GM12892 (cell line): Measurements from ENCODE around the gene SMOC1.
"Not testable (repeated sequence)": the region's sequence is repeated elsewhere in the genome, so short reads cannot be mapped to it uniquely, and the experiment has no call there.

ENCODE experiments used
- DNase-seq: peaks from one replicate; pipeline ENCODE4 v3.0.0; 2011; ENCODE audit not compliant: insufficient read length
- FAIRE-seq: peaks from 2 replicates; lab custom pipeline; 2011; peaks lifted over from hg19 to GRCh38; lab: Jason Lieb, UNC
- POLR2A ChIP-seq: IDR thresholded peaks from 2 replicates; pipeline ENCODE4 v1.6.1; 2011; ENCODE audit warnings: low read depth, low read length, control low read depth
- POLR2AphosphoS5 ChIP-seq: IDR thresholded peaks from 2 replicates; pipeline ENCODE4 v1.6.1; 2011; ENCODE audit warnings: low read depth, low read length, control low read depth
- TAF1 ChIP-seq: IDR thresholded peaks from 2 replicates; pipeline ENCODE4 v1.6.1; 2011; ENCODE audit warnings: low read depth, mild to moderate bottlenecking, control low read depth, low read length, borderline replicate concordance

SMOC1 gene

DNA sequence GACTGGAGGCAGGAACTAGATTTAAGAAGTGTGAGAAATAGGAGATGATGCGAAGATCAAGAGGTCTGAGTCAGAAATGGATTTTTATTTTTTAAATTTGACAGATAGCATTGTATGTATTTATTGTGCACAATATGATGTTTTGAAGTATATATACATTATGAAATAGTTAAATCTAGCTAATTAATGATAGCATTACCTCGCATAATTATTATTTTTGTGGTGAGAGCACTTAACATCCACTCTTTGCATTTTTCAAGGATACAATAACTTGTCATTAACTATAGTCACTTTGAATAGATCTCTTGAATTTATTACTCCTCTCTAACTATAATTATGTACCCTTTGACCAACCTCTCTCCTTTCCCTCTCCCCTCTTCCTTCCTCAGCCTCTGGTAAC, 3.7 kb downstream of the SMOC1 start:
- no peak for TF ChIP-seq POLR2A
- TF ChIP-seq POLR2AphosphoS5 = no peak
- no peak for TF ChIP-seq TAF1
- no peak for DNase-seq
- FAIRE-seq = no peak

DNA sequence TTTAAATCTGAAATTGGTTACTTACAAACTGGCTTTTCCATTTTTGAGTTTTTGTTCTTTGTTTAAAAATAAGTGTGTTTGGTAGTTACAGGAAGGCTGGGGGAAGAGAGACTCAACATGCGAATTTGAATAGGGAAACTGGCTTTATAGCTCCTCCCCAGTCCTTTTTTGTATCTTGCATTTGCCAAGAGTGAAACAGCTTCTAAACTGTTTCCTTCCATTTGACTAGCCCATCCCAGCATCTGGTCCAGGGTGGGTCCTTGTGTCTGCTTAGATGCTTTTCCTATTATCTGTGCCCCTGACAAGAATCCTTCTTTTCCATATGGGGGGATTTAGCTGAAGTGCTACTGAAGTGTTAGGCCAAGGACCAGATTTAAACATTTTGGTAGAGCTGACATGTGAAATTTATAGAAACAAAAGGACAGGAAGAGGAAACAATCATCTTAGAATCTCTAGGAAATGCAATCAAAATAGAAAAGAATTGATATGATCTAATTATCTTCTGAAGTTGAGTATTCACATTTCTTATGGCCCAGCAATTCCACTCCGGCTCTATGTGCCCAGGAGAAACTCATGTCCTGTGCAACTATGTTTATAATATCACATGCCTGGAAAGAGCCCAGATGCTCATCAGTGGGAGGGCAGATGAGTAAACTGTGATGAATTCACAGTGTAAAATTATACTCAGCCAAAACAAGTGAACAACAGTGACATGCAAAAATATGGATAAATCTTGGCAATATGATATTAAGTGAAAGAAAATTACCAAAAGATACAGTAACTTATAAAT, 7.4 kb downstream of the SMOC1 start:
- no peak for TF ChIP-seq POLR2AphosphoS5
- no peak for TF ChIP-seq TAF1
- TF ChIP-seq POLR2A = no peak
- FAIRE-seq = no peak

DNA sequence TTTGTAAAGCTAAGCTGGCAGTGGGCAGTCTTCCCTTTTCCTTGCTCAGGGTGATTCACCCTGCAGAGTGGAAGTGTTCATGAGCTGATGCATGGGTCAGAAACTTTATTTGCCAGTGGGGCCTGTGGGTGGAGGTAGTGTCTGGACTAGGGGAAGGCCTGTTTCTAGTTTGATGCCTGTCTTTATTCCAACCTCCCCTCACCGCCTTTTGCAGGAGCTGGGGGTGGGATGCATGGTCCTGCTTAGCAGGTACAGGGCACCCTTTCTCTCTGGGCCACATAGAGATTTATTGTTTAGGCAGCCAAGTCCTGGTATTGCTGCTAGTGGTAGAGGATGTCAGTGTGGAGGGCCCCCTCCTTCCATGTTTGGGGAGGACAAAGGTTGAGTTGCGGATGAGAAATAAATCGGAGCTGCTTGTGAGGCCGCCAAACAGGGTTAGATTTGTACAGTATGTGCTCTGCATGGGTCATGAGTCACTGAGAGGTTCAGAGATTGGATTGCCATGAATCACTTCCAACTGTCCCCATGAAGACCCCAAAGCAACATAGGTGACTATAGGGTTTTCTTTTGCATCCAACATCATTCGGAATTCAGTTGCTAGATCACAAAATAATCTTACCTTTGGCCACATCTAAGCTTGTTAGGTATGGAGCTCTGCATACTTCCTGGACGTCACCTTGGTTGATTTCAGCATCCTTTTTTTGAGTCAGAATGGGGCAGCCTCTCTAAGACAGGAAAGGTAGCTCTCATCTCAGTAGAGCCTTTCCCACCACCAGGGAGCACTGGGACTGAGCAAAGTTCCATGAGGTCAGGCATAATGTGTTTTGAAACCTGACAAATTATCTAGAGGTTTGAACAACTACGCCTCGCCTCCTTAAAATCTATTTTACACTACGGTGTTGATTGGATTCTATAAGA, 8.8 kb downstream of the SMOC1 start:
- FAIRE-seq = no peak
- no peak for DNase-seq
- TF ChIP-seq POLR2AphosphoS5 (no peak), POLR2A (no peak), TAF1 (no peak)

More for the DNA sequence above, 7.4 kb downstream of the SMOC1 start:
- DNase-seq = no peak

DNA sequence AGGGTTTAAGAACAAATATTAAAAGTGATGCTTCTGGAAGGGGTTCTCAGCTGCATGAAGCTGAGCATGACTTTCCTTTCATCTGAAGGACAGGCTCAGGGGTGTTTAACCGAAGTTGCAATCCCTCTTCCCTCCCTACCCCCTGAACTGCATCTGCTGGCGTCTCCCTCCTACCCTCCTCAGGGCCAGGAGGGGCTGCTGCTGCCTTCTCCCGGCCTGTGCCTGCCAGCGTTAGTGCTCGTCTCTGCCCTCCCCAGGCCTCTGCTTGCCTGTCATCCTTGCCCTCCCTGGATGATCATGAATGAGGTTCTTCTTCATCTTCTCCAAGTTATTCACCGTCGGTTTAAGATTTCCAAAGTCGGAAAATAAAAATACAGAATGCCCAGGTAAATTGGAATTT, 12.2 kb downstream of the SMOC1 start:
- TF ChIP-seq POLR2AphosphoS5 (no peak), POLR2A (no peak), TAF1 (no peak)
- no peak for FAIRE-seq

DNA sequence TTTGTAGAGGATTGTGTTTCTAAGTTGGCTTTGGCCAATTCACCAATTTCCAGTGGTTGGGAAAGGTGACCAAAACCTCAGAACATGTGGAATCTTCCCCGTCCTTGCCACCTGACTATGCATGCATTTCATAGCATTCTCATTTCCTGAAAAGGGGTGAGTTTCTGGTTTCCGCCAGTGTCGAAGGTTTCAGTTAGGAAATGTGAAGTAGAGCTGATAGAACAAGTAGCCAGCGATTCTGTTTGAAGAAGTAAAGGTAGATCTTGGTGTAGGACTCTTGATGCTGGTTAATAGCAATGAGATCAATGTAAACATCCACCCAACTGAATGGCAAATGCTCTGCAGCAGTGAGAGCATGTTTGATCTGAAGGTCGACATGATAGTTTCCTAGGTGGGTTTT, 15.9 kb downstream of the SMOC1 start:
- TF ChIP-seq POLR2A (no peak), TAF1 (no peak), POLR2AphosphoS5 (no peak)
- FAIRE-seq (no peak), DNase-seq (no peak)

More for the DNA sequence above, 12.2 kb downstream of the SMOC1 start:
- no peak for DNase-seq

DNA sequence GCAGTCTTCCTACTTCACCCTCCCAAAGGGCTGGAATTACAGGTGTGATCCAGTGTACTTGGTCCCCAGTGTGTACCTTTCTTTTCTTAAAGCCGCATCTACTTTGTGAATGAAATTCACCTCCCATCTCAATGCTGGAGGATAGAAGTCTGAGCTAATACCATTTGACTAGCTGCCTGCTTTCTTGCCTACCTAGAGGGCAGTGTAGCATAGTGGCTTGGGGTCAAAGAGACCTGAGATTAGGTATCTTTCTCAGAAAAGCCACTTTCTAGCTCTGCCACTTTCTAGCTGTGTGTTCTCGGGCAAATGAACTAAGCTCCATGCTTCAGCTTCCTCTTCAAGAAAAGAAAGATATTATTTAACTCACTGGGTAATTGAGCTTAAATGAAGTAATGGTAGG, 16.9 kb downstream of the SMOC1 start:
- no peak for TF ChIP-seq POLR2A
- TF ChIP-seq TAF1 = no peak
- TF ChIP-seq POLR2AphosphoS5 = no peak
- DNase-seq = no peak
- FAIRE-seq = no peak

DNA sequence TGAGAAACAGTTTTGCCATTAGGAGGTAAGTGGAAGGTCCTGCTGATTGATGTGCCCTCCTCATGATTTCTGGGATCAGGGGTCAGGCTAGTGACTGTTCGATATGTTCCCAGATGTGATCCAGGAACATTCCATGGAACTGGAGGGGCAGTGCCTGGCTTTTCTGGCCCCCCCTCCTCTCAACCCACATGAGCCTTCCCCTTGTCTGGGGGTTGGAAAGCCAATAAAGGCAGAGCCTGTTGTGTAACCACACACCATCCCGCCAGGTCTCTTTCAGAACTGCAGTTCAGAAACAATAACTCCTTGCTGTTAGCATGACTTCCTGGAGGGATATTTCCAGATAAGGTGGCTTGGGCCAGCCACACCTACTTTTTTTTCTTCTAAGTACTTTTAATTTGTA, 17.8 kb downstream of the SMOC1 start:
- DNase-seq (no peak), FAIRE-seq (no peak)
- no peak for TF ChIP-seq POLR2A
- no peak for TF ChIP-seq TAF1
- no peak for TF ChIP-seq POLR2AphosphoS5

DNA sequence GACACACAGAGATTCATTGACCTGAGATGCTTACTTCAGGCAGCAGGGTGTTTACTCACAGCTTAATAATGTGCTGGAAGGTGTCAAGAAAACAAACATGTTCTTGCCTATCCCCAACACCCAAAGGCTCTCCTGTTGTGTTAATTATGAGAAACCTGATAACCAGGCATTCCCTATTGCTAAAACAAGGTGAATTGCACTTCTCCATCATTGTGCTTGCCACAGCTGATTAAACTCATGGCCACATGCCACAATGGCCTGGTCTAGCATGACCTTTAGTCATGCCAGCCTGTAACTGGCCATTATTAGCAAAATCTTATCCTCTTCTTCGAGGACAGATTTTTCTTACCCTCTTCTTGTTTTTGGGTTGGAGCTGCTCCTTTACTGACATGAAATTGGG, 21.4 kb downstream of the SMOC1 start:
- no peak for FAIRE-seq

DNA sequence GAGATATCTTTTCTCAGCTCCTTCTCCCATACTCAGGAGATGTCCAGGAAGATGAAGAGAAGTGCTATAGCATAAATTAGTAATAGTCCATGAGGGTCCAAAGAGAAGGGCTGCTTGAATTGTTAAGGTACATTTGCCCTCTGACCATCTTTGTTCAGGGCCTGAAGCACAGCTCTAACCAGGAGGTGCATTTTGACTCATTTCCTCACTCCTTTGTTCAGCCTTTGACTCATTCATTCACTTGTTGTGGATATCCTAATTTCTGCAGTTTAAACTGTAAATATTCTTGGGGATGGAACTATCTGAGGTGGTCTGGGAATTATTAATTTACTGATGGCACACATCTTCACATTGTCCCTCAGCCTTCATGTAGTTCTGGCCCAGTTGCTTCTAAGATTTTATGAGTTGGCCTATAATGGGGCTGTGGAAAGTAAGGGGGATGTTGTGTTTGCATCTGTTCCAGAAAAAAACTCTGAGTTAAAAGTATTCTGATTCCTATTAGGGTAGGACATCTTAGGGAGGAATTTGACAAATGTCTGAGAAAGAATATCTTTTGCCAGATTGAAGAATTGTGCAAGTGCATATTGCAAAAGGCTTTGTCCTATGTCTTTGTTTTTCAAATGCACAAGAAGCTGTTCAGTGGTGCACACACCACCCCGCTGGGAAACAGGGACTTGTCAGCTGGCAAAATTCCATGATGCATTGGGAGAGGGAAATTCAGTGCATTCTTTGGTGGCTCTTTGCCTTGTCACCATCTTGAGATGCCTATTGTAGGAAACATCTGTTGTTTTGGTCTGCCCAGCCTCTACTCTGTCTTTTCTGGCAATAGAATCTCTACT, 22.1 kb downstream of the SMOC1 start:
- DNase-seq = no peak
- no peak for FAIRE-seq
- no peak for TF ChIP-seq TAF1
- no peak for TF ChIP-seq POLR2A
- TF ChIP-seq POLR2AphosphoS5 = no peak

More for the DNA sequence above, 21.4 kb downstream of the SMOC1 start:
- DNase-seq = no peak
- no peak for TF ChIP-seq TAF1

DNA sequence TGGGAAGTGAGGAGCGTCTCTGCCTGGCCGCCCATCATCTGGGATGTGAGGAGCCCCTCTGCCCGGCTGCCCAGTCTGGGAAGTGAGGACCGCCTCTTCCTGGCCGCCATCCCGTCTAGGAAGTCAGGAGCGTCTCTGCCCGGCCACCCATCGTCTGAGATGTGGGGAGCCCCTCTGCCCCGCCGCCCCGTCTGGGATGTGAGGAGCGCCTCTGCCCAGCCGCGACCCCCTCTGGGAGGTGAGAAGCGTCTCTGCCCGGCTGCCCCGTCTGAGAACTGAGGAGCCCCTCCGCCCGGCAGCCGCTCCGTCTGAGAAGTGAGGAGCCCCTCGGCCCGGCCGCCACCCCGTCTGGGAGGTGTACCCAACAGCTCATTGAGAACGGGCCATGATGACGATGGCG, 23.8 kb downstream of the SMOC1 start:
- FAIRE-seq, DNase-seq: not testable (repeated sequence)

DNA sequence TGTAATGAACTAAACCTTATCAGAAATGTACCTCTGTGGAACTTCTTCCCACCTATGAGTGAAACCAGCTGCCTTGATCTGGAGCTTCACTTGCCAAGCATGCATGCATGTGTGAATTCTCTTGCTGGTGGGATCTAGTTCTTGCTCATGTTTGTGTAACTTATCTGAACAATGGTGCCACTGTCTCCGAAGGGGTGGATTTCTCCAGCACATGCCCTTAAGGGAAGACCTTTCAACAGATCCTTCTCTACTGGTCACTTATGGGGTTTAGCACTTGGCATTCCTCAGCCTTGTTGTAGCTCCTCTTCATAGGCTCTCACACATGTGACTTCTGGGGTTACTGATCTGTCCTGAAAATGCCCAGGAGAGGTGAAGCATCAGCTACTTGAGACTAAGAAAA, 25.0 kb downstream of the SMOC1 start:
- DNase-seq (no peak), FAIRE-seq (no peak)
- TF ChIP-seq POLR2AphosphoS5 (no peak), POLR2A (no peak), TAF1 (no peak)
